Activated CD4-positive, alpha-beta T cell treated with anti-CD3 and anti-CD28 coated beads for 24 hours (primary cell): ENCODE data around the gene ZNF664.

Source experiments
- DNase-seq, 2 donors: peaks; one replicate each; pipeline ENCODE4 v3.0.0-alpha.2; 2020; ENCODE audit warnings: low read depth in 2 of 2

Gene ZNF664

DNA sequence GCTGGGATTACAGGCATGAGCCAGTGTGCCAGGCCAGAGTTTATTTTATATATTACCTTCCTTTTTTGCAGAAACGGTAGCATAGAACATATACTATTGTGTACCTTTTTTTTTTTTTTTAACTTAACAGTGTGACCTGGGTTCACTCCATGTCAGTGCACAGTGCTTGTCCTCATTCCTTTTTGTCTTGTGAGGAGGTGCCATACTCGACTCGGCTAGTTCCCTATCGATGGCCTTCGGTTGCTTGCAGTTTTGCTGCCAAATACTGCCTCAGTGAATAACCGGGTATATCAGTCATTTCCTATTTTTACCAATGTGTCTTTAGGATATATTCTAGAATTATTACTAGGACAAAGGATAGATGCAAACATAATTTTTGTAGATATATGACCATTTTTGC is 36.8 kb downstream of the ZNF664 start:
- no peak for DNase-seq

DNA sequence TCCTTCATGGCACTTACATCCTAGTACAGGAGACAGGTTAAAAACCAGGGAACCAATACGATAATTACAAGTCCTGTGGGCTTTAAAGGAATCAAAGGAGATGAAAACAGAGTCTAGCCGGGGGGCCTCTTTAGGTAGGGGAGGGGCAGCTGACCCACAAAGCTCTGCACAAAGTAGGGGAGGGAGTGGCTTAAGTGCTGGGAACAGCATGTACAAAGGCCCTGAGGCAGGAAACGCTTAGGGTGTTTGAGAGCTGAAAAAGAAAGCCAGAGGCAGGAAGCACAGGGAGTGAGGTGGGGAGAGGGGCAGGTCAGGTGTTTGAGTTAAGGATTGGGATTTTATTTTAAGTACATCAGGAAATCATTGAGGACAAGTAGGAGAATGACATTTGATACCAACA is 37.7 kb downstream of the ZNF664 start:
- DNase-seq: no peak

DNA sequence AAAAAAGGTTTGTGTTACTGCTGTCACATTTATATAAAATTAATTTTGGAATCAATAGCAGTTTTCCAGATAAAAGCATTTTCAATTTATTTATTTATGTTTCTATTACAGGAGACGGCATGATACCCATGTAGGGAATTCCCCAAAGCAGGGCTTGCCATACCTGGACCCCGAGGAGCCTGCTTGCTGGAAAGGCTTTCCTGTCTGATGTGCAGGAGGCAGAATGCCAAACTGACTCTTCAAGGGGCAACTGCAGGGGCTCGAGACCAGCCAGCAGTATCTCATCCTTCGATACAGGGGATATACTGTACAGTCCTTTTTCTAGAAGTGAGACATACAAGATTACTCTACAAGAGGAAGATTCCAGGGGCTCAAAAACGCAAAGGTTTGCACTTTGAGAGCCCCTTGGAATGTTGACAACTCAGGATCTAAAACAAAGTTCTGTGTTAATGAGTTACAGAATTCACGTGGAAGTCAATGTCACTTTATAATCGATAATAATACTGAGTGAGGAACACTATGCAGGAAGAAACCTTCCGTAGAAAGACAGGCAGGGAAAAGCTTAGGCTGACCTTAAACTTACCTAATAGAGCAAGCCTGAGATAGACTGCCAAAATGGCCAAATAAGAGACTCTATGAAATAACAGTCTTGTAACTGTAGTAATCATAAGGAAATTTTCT is 38.6 kb downstream of the ZNF664 start:
- DNase-seq: no peak

DNA sequence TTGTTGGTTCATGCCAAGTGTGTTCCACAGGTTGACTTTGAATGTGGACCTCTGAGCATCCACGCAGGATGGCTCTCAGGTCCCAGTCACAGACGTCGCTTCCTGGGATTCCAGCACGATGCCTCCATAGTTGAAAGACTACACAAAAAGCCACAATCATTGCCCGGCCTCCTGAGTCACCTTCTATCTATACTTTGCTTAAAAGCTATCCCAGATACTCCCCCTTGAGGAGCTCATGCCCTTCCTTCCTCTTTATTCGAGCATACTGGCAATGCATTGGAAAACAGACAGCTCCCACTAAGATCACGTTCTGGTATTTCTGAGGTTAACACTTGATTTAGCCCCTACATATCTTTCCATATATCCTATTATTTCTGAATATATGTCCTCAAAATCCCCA is 40.1 kb downstream of the ZNF664 start:
- no peak for DNase-seq

DNA sequence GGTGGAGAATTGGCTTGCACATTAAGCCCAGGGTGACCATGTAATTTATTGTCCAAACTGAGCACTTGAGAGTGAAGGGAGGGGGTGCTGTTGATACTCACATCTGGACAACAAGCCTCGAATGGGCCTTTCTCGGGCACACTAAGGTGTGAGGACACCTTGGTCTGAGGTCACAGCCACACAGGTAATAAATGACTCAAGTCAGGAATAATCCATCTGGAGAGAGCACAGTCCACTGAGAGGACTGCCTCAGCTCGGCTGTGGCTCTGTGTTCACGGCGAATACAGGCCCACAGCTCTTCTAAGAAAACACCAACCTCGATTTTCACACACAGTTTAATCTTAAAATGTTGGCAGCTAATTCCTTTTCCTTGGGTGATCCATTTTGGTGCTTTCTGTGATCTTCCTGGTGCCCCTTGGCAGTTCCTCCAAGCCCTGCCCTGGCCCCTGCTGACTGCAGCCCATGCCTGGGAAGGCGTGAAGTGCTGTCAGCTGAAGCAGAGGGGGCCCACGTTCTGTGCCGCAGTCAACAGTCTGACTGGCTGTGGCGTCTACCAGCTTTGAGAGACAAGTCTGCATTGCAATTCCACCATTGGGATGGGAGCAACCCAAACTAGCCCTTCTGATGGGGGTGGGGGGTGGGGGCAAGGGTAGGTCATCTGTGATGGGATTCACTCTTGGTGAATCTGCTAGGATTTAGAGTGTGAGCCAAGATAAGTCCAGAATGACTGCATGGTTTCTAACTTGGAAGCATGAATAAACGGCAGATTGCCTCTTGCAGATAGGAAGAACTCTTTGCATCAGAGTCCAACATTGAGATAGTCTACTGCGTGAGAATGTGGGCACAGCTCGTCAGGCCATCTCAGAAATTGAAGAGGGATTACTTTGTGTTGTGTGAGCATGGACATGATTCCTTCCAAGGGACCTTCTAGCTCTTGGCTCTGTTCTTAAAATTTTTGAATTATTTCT is 42.8 kb downstream of the ZNF664 start:
- no peak for DNase-seq

DNA sequence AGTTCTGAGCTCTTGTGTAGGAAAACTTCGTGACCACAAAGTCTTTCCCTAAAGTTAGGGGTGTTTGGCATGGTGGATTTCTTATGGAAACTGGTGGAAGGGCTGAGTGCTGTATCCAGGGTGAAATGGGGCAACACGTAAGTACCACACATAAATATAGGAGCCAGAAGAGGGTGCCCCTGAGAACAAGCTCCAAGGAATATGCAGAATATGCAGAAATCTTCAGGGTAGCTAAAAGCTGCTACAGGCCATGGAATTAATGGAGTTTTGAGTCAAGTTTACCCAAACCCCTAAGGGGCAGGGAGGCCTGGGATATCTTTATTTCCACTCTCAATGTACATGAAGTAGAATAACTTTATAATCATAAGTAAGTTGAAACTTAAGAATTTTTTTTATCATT is 44.0 kb downstream of the ZNF664 start:
- DNase-seq: no peak

DNA sequence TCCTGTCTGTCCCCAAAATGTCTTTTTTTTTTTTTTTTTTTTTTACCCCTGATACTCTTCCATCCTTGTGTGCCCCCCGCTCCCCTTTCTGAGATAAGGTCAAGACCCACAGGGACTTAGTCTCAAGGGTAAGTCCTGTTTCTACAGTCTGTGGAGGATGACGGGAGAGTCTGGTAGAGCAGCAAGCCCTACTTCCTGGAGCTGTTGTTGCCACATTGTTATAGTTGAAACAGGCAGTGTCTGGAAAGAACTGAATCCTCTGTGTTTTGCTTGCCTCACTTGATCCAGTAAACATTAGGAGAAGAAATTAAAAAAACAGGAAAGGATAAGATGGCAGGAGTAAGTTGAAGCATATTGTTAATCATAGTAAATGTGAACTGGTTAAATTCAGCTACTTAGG is 45.5 kb downstream of the ZNF664 start:
- DNase-seq: no peak

DNA sequence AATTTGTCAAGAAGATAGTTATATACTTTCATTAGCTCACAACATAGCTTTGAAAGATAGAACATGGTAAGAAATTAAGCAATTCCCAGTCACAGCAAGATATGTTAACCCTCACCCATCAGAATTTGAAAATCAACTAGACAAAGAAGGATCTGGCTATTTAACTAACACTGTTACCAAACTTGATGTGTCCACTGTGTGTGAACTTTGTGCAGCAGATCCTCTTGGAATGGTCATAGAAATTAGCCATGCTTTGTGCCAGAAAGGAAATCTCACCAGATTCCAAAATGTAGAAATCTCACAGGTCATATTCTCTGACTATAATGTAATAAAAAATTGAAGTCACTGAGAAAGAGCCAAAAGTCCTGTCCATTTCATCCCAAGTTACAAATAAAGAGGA is 46.1 kb downstream of the ZNF664 start:
- DNase-seq: no peak

DNA sequence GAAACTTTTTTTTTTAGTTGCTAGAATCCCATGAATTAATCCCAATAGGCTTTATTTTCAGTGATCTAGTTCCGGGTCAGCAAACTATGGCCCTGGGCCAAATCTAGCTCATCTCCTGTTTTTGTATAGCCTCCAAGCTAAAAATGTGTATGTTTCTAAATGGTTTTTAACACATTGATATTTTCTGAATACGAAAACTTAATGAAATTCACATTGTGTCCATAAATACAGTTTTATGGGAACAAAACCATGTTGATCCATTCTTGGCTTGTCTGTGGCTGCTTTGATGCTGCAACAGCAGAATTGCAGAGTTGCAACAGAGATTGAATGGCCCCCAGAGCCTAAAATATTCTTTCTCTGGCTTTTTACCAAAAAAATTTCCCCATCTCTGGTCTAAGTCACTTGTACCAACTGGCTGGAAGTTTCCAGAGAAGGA is 47.5 kb downstream of the ZNF664 start:
- no peak for DNase-seq

DNA sequence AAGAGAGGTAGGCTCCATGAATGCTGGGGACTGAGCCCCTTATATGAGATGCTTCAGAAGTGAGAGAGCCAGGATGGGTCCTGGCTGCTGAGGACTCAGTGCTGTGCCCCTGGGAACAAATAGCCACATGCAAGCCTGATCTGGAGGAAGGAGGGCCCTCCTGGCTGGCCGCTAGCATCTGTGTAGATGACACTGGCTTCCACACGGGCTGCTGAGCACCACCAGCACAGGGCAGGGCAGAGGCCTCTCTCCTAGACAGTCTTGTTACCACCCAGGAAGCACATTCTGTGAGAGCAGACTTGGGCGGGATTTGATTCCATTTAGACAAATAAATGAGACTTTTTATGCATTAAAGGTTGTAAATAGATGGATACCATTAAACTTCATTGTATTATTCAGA is 48.0 kb downstream of the ZNF664 start:
- no peak for DNase-seq

DNA sequence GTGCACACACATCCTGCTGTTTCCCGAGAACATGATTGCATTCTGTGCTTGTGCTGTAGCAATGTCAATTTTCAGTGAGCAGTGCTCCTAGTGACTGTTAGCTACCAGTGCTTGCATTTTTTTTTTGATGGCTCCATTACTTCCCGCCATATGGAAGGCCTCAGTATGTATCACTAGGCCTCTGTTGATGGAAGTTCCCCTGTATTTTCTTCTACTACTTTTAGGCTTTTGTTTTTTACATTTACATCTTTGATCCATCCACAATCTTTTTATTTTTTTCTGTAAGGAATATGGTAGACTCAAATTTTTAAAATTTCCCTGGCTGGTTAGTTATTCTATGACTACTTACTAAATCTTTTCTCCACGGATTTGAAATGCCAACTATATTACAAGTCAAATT is 49.1 kb downstream of the ZNF664 start:
- DNase-seq: no peak

DNA sequence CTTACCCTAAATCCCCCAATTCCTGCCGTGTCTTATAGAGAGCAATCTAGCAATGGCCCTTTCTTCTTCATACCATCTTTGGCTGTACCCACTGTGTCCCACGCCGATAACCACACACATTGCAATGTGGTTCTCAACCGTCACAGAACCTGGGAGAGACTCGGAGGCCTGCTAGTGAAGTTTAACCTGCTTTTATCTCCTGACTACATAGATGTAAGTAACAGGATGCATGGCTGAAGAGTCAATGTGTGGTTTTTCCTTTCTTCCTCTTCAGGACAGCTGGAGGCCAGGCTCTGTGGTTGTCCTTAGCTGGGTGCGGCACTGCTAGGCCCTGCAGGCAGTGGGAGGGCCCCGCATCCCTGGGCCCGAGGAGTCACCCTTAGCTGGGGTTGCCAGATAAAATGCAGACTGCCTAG is 51.3 kb downstream of the ZNF664 start:
- no peak for DNase-seq

DNA sequence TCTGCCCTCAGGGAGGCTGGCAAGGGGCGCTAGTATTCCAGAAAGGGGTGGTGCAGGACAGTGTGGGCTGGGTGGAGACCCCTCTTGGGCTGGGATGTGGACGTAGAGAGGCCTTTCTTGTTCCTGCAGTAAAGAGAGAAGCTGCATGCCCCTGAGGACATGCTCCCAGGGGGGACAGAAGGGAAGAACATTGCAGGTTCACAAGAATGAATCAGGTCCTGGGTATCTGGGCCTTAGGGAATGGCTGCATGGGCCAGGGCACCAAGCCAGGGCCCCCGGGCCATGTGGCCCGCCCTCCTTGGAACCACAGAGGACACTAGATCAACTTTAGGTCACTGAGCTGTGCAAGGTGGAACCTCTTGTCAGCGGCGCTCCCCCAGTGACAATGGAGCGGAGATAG is 51.8 kb downstream of the ZNF664 start:
- DNase-seq: no peak

DNA sequence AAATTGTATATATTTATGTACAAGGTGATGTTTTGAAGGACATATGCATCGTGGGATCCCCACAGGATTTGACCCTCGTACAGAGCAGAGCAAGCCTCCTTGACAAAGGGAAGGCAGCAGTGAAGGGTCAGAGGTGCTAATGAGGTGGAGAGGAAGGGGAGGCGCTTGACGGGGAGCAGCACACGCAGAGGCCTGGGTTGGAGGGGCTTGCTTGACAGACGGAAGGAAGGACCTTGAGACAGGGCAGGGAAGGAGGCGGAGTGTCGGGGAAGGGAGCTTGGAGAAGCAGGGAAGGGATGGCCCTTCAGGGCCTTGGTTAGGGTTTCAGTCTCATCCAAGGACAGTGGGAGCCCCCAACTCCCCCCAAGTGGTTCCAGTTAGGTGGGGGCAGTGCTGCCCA is 52.6 kb downstream of the ZNF664 start:
- no peak for DNase-seq

DNA sequence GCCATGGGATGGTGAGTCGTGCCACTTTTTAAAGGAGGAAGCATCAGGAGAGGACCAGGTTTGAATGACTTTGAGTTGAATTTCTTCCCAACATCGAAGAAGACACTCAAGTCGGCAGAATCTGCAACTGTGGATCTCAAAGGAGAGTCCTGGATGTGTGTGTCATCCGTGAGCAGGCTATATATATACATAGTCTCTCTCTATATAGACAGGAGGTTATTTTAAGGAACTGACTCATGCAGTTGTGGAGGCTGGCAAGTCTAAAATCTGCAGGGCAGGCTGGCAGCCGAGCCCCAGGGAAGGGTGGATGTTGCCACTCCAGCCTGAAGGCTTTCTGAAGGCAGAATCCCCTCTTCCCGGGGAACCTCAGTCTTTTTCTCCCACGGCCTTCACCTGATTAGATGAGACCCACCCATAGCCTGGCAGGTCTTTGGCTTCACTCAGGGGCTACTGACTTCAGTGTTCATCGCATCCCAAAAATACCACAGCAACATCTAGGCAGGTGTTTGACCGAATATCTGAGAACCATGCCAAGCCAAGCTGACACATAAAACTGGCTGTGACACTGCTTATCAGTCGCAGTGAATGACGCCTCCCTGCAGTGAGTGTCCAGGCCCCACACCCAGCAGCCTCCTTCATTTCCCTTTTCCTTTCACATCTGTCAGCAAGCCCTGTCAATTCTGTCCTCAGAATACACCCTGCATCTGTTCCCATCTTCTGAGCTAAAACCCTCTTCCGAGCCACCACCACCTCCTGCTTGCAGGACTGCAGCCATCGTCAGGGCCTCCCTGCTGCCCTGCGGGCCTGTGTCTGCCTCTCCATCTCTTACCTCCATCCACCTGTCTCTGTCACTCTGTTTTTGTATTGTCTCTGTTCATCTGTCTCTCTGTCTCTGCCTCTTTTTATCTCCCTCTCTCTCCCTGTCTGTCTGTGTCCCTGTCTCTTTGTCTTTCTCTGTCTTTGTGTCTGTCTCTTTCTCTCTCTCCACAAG is 54.0 kb downstream of the ZNF664 start:
- no peak for DNase-seq

DNA sequence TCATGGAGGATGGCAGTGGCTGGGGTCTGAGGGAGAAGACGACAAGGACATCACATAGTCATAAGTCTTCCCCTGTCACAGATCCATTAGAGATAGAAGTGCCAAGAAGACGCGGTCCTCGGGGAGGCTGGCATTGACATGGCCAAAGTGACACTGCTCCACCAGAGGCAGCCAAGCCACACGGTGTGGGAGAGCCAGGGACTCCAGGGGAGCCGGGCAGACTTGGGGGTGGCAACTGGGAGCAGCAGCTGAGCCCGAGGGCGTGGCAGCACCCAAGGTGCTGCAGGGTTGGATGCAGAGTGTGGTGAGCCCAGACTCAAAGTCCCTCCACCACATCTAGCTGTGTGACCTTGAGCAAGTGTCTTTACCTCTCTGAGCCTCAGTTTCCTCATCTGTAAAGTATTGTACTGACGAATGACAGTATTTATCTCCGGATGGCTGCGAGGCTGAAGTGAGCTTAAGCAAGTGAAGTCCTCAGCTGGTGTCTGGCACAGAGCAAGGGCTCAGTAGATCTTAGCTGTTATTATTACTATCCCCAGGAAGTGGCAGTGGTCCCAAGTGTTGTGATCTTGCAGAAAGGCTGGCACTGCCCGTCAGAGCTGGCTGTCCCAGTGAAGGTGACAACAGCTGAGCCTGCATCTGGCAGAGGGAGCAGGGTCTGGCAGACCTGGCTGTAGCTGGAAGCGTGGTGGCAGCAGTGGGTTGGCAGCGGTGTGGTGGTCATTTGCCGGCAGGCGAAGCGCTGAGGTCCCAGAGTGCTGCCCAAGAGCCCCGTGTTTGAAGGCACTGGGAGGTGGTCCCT is 54.9 kb downstream of the ZNF664 start:
- no peak for DNase-seq

DNA sequence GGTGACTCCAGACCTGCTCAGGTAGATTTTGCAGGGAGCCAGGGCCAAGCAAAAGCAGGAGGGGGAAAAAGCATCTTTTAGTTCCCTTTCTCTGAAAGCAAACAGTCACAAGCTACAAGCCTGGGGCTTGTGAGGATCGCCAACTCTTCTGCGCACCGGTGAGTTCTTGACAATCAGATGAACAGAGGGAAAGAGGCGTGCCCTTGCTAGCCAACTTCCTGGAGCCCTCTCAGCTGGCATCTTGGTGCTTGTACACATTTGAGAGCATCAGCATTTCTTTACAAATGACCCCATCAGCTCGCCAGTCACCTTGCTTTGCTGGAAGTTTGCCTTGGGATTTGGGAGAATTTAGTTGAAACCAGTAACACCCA is 55.5 kb downstream of the ZNF664 start:
- no peak for DNase-seq

DNA sequence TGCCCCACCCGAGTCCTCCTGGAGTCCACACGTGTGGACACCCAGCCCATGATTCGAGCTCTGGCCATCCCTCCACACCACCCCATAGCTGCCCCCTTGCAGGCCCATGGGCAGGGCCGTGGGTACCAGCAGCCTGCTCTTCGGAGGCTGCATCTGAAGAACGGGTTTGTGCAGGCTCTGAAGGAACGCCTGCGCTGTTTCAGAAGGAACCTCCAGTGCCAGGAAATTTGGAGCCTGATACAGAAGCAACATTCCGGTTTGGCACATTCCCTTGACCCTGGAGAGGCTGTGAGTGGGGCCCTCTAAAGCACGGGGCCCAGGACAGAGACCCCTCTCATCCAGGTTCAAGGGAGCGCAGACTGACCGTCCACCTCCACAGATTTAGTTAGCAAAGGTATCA is 57.0 kb downstream of the ZNF664 start:
- no peak for DNase-seq

DNA sequence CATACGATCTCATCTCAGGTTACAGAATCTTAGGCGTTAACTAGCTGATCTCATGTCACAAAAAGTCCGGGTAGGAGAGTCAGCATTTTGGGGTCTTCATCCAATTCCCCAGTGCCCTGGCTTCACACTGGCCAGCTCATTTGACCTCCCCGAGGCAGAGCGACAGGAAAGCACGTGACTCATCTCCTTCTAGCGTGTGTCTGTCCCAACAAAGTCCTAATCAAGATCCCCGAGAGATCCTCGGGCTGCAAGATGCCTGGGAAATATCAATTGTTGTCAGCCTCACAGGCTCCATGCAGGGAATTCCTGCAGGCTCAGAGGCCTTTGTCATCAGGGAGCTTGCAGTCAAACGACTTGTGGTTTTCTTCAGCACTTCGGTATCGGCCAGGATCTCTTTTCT is 57.5 kb downstream of the ZNF664 start:
- DNase-seq: no peak

DNA sequence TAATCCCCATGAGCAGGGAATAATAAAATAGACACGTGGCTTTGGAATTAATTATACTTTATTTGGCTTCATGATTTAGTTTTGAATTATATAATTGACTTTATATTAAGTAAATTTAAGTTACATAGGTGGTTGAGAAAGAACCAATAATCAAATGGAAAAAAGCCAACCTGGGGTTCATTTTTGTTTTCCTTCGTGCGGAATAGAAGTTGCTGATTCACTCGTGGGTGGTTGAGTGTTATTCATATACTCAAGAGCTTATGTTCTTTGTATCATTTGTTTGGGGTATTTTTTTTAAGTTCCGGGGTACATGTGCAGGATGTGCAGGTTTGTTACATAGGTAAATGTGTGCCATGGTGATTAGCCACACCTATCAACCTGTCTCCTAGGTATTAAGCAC is 58.0 kb downstream of the ZNF664 start:
- DNase-seq: no peak

DNA sequence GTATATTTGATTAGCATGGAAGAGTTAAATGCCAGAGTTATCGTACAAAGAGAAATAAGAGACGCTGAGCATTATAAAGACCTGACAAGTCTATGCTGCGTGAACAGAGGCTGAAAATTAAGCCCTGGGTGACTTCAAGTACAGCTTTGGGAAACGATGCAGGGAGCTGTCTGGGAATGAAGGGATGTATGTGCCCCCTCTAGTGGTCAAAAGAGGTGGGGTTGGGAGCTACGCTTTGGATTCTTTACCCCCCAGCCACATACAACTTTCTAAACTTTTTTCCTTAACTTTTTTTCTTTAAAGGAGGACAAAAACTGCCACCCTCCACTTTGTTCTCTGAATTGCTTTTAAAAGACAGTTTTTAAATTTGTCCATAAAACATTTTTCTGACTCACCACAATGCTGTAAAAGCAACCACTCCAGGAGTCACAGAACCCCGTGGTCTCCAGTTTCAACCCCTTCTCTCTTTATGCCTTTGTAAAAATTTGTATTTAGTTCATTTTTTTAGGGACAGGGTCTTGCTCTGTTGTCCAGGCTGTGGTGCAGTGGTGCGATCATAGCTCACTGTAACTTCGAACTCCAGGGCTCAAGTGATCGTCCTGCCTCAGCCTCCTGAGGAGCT is 59.4 kb downstream of the ZNF664 start:
- no peak for DNase-seq
